Tibial nerve (tissue), 4 donors: ENCODE measurements around the gene SALL1. TPM values are rescaled to one million over a fixed set of nuclear protein-coding genes. Genes with fewer than 3 reads are reported as not detected.

ENCODE experiments used
- DNase-seq, 2 donors: peaks; one replicate each; pipeline ENCODE4 v3.0.0-alpha.2; 2019; ENCODE audit warnings: low spot score in 2 of 2
- H3K27ac ChIP-seq, 4 donors: fragments of 200-600 bp; sonication (generic) in 3 of 4; one replicate each; pipeline ENCODE4 v1.5.1; 2017 to 2019; ENCODE audit warnings: mild to moderate bottlenecking in 1 of 4
- H3K27me3 ChIP-seq, 2 donors: fragments of 200-600 bp; sonication (generic) in 1 of 2; one replicate each; pipeline versions ENCODE4 v1.5.1 to v1.6.0; 2017 to 2019
- H3K36me3 ChIP-seq, 3 donors: fragments of 200-600 bp; sonication (generic); one replicate each; pipeline ENCODE4 v1.5.1; 2018 to 2019
- H3K4me1 ChIP-seq, 4 donors: fragments of 200-600 bp; sonication (generic) in 3 of 4; one replicate each; pipeline ENCODE4 v1.5.1; 2017 to 2019
- H3K4me3 ChIP-seq, 4 donors: fragments of 200-600 bp; sonication (generic) in 3 of 4; one replicate each; pipeline ENCODE4 v1.5.1; 2017 to 2019; ENCODE audit warnings: mild to moderate bottlenecking in 1 of 4, moderate library complexity in 1 of 4
- H3K9me3 ChIP-seq, 4 donors: fragments of 200-600 bp; sonication (generic) in 3 of 4; one replicate each; pipeline ENCODE4 v1.5.1; 2017 to 2019
- CTCF ChIP-seq, 5 experiments: fragments of 200-600 bp in 3 of 5; fragments of 450-650 bp in 2 of 5; sonication (generic) in 3 of 5; IDR thresholded peaks; one replicate each; pipeline ENCODE4 v1.5.1; 2016 to 2019; ENCODE audit warnings: antibody characterized with exemption in 5 of 5, mild to moderate bottlenecking in 3 of 5, moderate library complexity in 2 of 5
- EP300 ChIP-seq, 2 donors: sonication (generic); formaldehyde crosslinking; IDR thresholded peaks; one replicate each; pipeline ENCODE4 v1.6.1; 2017; ENCODE audit warnings: antibody characterized with exemption in 2 of 2, mild to moderate bottlenecking in 1 of 2
- POLR2A ChIP-seq, 2 donors: fragments of 450-650 bp; IDR thresholded peaks; one replicate each; pipeline ENCODE4 v1.6.1; 2017; ENCODE audit warnings: antibody characterized with exemption in 2 of 2, mild to moderate bottlenecking in 2 of 2, moderate library complexity in 2 of 2
- WGBS, 2 donors: methylation state at CpG; one replicate each; pipeline ENCODE4 v1.1.5; 2018; 5-methylcytosine and 5-hydroxymethylcytosine counted together
- total RNA-seq, 4 donors: library from RNA; depleted of rRNA; stranded (reverse); fragments of >200 nt; gene quantifications; one replicate each; pipeline ENCODE4 v1.1.0, GENCODE V29; 2016

Gene SALL1
- total RNA-seq, 4 donors from 2014 or later: 0.21 to 1.4 (median 0.26) TPM

DNA sequence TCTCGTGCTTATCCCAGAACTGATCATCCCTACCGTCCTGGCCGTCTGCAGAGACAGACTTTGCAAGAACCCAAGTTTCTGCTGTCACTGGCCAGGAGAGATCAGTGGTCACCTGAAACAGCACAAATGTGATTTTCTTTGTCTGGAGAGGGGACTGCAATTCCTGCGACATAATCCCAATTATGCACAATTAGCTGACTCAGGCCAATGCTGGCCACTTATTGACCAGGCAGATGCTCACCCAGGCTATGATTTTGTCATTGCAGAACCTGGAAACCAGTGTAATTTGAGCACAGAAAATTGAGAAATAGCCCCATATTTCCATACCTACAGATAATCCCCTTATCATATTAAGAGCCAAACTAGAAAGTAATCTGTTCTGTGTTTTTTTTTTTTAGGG is 34.7 kb downstream of the SALL1 start:
- H3K9me3 ChIP-seq: no peaks in the 10 kb centered on the region
- peaks cover 0 to 42% of the 10 kb centered on the region in 2 donors for H3K27me3 ChIP-seq
- H3K27ac ChIP-seq: no peak overlapping the region
- no peak overlapping the region for H3K4me3 ChIP-seq
- peaks cover 0 to 11% (median 3%) of the 10 kb centered on the region in 4 donors for H3K4me1 ChIP-seq
- no peak for DNase-seq
- H3K36me3 ChIP-seq: no peaks in the 10 kb centered on the region
- WGBS, 2 donors: 53 to 62% methylated on average over 4 of the region's 4 CpGs
- TF ChIP-seq EP300 (IDR thresholded peaks at IDR 0.05): no peak
- no peak for TF ChIP-seq POLR2A (IDR thresholded peaks at IDR 0.05)
- no peak for TF ChIP-seq CTCF (IDR thresholded peaks at IDR 0.05)

- Histone ChIP-seq H3K9me3 (no peaks in the 10 kb centered on the region), H3K27me3 (peaks cover 0 to 44% of the 10 kb centered on the region in 2 donors), H3K36me3 (no peaks in the 10 kb centered on the region), H3K4me1 (peaks cover 0 to 11% (median 3%) of the 10 kb centered on the region in 4 donors), H3K4me3 (no peak overlapping the region), H3K27ac (no peak overlapping the region)
- WGBS, 2 donors: 34 to 37% methylated on average over 9 of the region's 9 CpGs
- TF ChIP-seq EP300 (IDR thresholded peaks at IDR 0.05) (no peak), CTCF (IDR thresholded peaks at IDR 0.05) (no peak)
- no peak for DNase-seq
Measured at GRCh38 chr16:51114382-51114781, 36.7 kb downstream of the SALL1 start.

DNA sequence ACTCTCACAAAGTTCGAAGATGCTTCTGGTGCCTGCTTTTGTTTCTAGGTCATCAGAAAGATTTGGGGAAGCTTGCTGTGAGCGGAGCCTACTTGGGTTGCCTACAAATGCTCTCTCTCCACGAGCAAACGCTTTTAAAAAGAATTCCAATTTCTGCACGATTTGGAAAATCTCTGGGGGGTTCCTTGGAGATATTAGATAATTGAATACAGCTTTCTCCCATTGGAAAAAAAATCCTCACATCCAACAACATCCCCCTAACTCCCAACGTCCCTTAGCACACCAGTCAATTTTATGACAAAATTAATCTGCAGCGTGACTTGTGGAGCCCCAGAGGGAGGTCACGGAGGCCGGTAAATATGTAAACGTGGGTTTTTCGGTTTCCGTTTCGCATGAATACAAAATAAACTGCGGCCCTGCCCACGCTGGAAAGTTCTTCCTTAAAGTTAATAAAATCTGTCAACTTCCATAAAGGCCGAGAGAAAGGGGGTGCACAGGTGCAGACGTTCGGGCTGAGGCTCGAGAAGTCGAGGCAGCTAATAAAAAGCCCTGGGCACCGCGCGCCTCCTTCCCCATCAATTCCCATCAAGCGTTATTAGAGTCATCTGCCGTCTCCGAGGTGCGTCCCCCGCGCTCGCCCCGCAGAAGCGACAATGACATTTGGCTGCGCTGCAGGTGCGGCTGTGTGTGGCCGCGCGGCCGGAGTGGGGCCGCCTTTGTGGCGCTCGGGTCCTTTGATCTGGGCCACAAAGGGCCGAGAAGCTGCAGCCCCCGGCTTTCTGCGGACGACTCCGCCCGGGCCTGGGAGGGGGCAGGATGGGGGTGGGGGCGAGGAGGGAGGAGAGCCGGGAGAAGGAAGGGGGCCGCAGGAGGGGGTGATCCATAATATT is 37.6 kb downstream of the SALL1 start:
- no peak for DNase-seq
- H3K4me3 ChIP-seq: peak overlapping the region in 1 of 4 donors; percentile 20
- H3K27ac ChIP-seq: no peak overlapping the region
- H3K27me3 ChIP-seq: peaks cover 0 to 44% of the 10 kb centered on the region in 2 donors
- no peaks in the 10 kb centered on the region for H3K36me3 ChIP-seq
- peaks cover 0 to 11% (median 3%) of the 10 kb centered on the region in 4 donors for H3K4me1 ChIP-seq
- H3K9me3 ChIP-seq: peaks cover 0 to 3% (median 0%) of the 10 kb centered on the region in 4 donors
- 4 to 7% methylated on average over 38 to 40 of the region's 50 CpGs for WGBS, 2 donors
- no peak for TF ChIP-seq POLR2A (IDR thresholded peaks at IDR 0.05)
- TF ChIP-seq CTCF (IDR thresholded peaks at IDR 0.05): no peak
- no peak for TF ChIP-seq EP300 (IDR thresholded peaks at IDR 0.05)

GRCh38 chr16:51112323-51112722 is 38.7 kb downstream of the SALL1 start:
- Histone ChIP-seq H3K27me3 (peaks cover 0 to 44% of the 10 kb centered on the region in 2 donors), H3K36me3 (no peaks in the 10 kb centered on the region), H3K27ac (no peak overlapping the region), H3K4me3 (no peak overlapping the region), H3K9me3 (peaks cover 0 to 3% (median 0%) of the 10 kb centered on the region in 4 donors), H3K4me1 (peaks cover 0 to 11% (median 3%) of the 10 kb centered on the region in 4 donors)
- 34 to 49% methylated on average over 3 of the region's 3 CpGs for WGBS, 2 donors
- DNase-seq: no peak
- TF ChIP-seq EP300 (IDR thresholded peaks at IDR 0.05) (no peak), POLR2A (IDR thresholded peaks at IDR 0.05) (no peak), CTCF (IDR thresholded peaks at IDR 0.05) (no peak)

GRCh38 chr16:51111759-51112158 is 39.3 kb downstream of the SALL1 start:
- 26 to 41% methylated on average over 6 of the region's 6 CpGs for WGBS, 2 donors
- no peak overlapping the region for H3K27ac ChIP-seq
- peaks cover 0 to 3% (median 0%) of the 10 kb centered on the region in 4 donors for H3K9me3 ChIP-seq
- no peak for DNase-seq
- no peaks in the 10 kb centered on the region for H3K36me3 ChIP-seq
- no peak overlapping the region for H3K4me3 ChIP-seq
- peaks cover 0 to 44% of the 10 kb centered on the region in 2 donors for H3K27me3 ChIP-seq
- H3K4me1 ChIP-seq: peaks cover 0 to 11% (median 3%) of the 10 kb centered on the region in 4 donors
- TF ChIP-seq POLR2A (IDR thresholded peaks at IDR 0.05) (no peak), CTCF (IDR thresholded peaks at IDR 0.05) (no peak), EP300 (IDR thresholded peaks at IDR 0.05) (no peak)
